Right atrium auricular region (tissue), 2 donors: Measurements from ENCODE around the gene DCBLD2. TPM values are rescaled to one million over a fixed set of nuclear protein-coding genes. Genes with fewer than 3 reads are reported as not detected.
A peak's percentile ranks its signal among the peaks of the same experiment; 100 is the strongest.

ENCODE experiments used
- DNase-seq: peaks from one replicate; pipeline ENCODE4 v3.0.0-alpha.2; 2019; ENCODE audit warnings: low spot score
- H3K27ac ChIP-seq, 2 donors: fragments of 200-600 bp; sonication (generic); 1 replicate in 1 of 2; 2 replicates in 1 of 2; pipeline ENCODE4 v1.5.1; 2016 to 2019
- H3K27me3 ChIP-seq, 2 donors: fragments of 200-600 bp; sonication (generic); one replicate each; pipeline versions ENCODE4 v1.5.1 to v1.6.0; 2017 to 2019
- H3K36me3 ChIP-seq: fragments of 200-600 bp; sonication (generic); one replicate; pipeline ENCODE4 v1.5.1; 2016
- H3K4me1 ChIP-seq, 2 donors: fragments of 200-600 bp; sonication (generic); one replicate each; pipeline versions ENCODE4 v1.5.1 to v1.6.0; 2017 to 2019
- H3K4me3 ChIP-seq, 2 donors: fragments of 200-600 bp; sonication (generic); 1 replicate in 1 of 2; 2 replicates in 1 of 2; pipeline ENCODE4 v1.5.1; 2017 to 2019; ENCODE audit warnings: mild to moderate bottlenecking in 1 of 2, moderate library complexity in 1 of 2
- H3K9me3 ChIP-seq, 2 donors: fragments of 200-600 bp; sonication (generic); one replicate each; pipeline ENCODE4 v1.5.1; 2019
- CTCF ChIP-seq, 2 donors: fragments of 200-600 bp; sonication (generic); IDR thresholded peaks; one replicate each; pipeline ENCODE4 v1.5.1; 2019; ENCODE audit warnings: antibody characterized with exemption in 2 of 2
- total RNA-seq, 2 donors: library from RNA; depleted of rRNA; stranded (reverse); fragments of >200 nt; gene quantifications; one replicate each; pipeline ENCODE4 v1.1.0, GENCODE V29; 2016

DCBLD2 gene
- total RNA-seq, 2 donors from 2014 or later = 34.3 to 55.8 TPM

DNA sequence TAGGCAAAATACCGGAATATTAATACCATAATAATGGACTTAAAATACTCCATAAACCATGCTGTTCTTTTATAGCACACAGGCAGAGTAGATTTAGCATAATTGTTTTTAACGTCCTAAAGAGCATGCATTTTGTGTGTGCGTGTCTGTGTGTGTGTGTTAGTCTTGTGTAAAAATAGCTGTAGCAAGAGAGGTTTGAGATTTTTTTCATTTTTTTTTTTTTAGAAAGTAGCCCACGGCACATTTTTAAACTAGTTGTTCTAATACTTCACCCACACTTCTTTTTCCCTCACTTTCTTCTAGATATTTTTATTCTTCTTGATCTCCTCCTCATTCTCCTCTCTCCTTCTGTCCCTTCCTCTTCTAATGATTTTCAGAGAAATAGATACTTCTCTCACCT lies 145.9 kb downstream of the DCBLD2 start:
- peaks cover 0 to 29% of the 10 kb centered on the region in 2 donors for H3K4me1 ChIP-seq
- TF ChIP-seq CTCF (IDR thresholded peaks at IDR 0.05) = no peak
- no peak for DNase-seq
- no peaks in the 10 kb centered on the region for H3K36me3 ChIP-seq
- no peak overlapping the region for H3K4me3 ChIP-seq
- no peaks in the 10 kb centered on the region for H3K27me3 ChIP-seq
- H3K27ac ChIP-seq = peak overlapping the region; percentile 68 to 83
- no peaks in the 10 kb centered on the region for H3K9me3 ChIP-seq

GRCh38 chr3:98754483-98754882 lies 147.0 kb downstream of the DCBLD2 start:
- Histone ChIP-seq H3K36me3 (no peaks in the 10 kb centered on the region), H3K27me3 (no peaks in the 10 kb centered on the region), H3K27ac (peak overlapping the region; percentile 68 to 83), H3K4me1 (peaks cover 0 to 38% of the 10 kb centered on the region in 2 donors), H3K9me3 (no peaks in the 10 kb centered on the region), H3K4me3 (no peak overlapping the region)
- no peak for DNase-seq
- no peak for TF ChIP-seq CTCF (IDR thresholded peaks at IDR 0.05)

GRCh38 chr3:98750276-98750919 lies 151.1 kb downstream of the DCBLD2 start:
- peak overlapping the region; percentile 46 to 70 for H3K27ac ChIP-seq
- TF ChIP-seq CTCF (IDR thresholded peaks at IDR 0.05) = no peak
- H3K9me3 ChIP-seq = no peaks in the 10 kb centered on the region
- no peaks in the 10 kb centered on the region for H3K27me3 ChIP-seq
- DNase-seq = no peak
- no peaks in the 10 kb centered on the region for H3K36me3 ChIP-seq
- H3K4me3 ChIP-seq = no peak overlapping the region
- H3K4me1 ChIP-seq = peaks cover 0 to 29% of the 10 kb centered on the region in 2 donors

- peaks cover 0 to 18% of the 10 kb centered on the region in 2 donors for H3K4me1 ChIP-seq
- no peak for TF ChIP-seq CTCF (IDR thresholded peaks at IDR 0.05)
These were observed 154.6 kb downstream of the DCBLD2 start for GRCh38 chr3:98746882-98747281.

DNA sequence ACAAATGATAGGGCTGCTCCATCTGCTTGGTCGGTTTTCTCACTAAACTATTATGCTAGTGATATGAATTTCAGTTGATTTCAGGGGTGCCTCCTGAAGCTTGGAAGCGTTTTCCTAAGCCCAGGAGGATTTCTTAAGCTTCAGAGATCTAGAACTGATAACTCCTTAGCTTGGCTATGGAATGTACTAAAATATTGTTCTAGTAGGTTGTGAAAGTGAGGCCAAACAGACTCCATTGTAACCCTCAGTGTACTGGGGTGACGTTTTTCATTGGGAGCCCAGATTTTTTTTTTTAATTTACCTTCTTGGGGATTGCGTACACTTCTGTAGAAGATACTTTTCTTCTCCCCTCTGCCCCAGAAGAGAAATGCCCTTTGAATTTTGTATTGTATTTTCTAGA lies 155.4 kb downstream of the DCBLD2 start:
- Histone ChIP-seq H3K9me3 (no peaks in the 10 kb centered on the region), H3K4me1 (peaks cover 0 to 24% of the 10 kb centered on the region in 2 donors), H3K36me3 (no peaks in the 10 kb centered on the region), H3K4me3 (no peak overlapping the region), H3K27ac (peak overlapping the region in 1 of 2 donors; percentile 67), H3K27me3 (no peaks in the 10 kb centered on the region)
- no peak for DNase-seq
- TF ChIP-seq CTCF (IDR thresholded peaks at IDR 0.05) = no peak

More at GRCh38 chr3:98746882-98747281, 154.6 kb downstream of the DCBLD2 start:
- H3K9me3 ChIP-seq = no peaks in the 10 kb centered on the region
- no peak overlapping the region for H3K4me3 ChIP-seq
- DNase-seq = no peak
- peak overlapping the region in 1 of 2 donors; percentile 70 for H3K27ac ChIP-seq
- H3K36me3 ChIP-seq = no peaks in the 10 kb centered on the region
- no peaks in the 10 kb centered on the region for H3K27me3 ChIP-seq

Other genes with a start within 250 kb of the DCBLD2 start
- gene ST3GAL6, start 138.4 kb downstream of the DCBLD2 start, total RNA-seq = 10 to 100 TPM; 25.9 to 27.2 TPM